Measurements from ENCODE around the gene THADA.

Gene THADA

GRCh38 chr2:43186321-43186678 is 409.5 kb downstream of the THADA start:
- no peak for DNase-seq (ENCODE audit: low read depth)
- H3K4me3 ChIP-seq (ENCODE audit: low read depth, low read length): no peak overlapping the region
- TF ChIP-seq CTCF (conservative IDR thresholded peaks at IDR 0.05; ENCODE audit: low read depth, low read length): no peak

- no peak for DNase-seq (ENCODE audit: low read depth)
- H3K4me3 ChIP-seq (ENCODE audit: low read depth, low read length): no peak overlapping the region
- no peak for TF ChIP-seq CTCF (conservative IDR thresholded peaks at IDR 0.05; ENCODE audit: low read depth, low read length)
These were observed 410.7 kb downstream of the THADA start for GRCh38 chr2:43185146-43185545.

GRCh38 chr2:43184339-43184895 is 411.4 kb downstream of the THADA start:
- no peak for TF ChIP-seq CTCF (conservative IDR thresholded peaks at IDR 0.05; ENCODE audit: low read depth, low read length)
- no peak overlapping the region for H3K4me3 ChIP-seq (ENCODE audit: low read depth, low read length)
- DNase-seq (ENCODE audit: low read depth): peak; percentile 68

GRCh38 chr2:43183743-43184142 is 412.1 kb downstream of the THADA start:
- no peak for DNase-seq (ENCODE audit: low read depth)
- no peak for TF ChIP-seq CTCF (conservative IDR thresholded peaks at IDR 0.05; ENCODE audit: low read depth, low read length)
- no peak overlapping the region for H3K4me3 ChIP-seq (ENCODE audit: low read depth, low read length)

- no peak overlapping the region for H3K4me3 ChIP-seq (ENCODE audit: low read depth, low read length)
- DNase-seq (ENCODE audit: low read depth): no peak
- no peak for TF ChIP-seq CTCF (conservative IDR thresholded peaks at IDR 0.05; ENCODE audit: low read depth, low read length)
These were observed 414.9 kb downstream of the THADA start for GRCh38 chr2:43180897-43181296.
